WTC11 (cell line): ENCODE measurements around the gene POMT2. TPM values are rescaled to one million over a fixed set of nuclear protein-coding genes. Genes with fewer than 3 reads are reported as not detected.
A peak's percentile ranks its signal among the peaks of the same experiment; 100 is the strongest.

Experiments
- ATAC-seq: fragments of 200-7000 bp; cut with Tn5 transposase; 2 replicates; pipeline ENCODE4 v1.10.0; 2021; ENCODE audit warnings: mild to moderate bottlenecking, moderate library complexity
- Bru-seq: library from RNA; stranded (reverse); fragments of 400-500 nt; gene quantifications from one replicate; lab custom pipeline; 2021; lab: Mats Ljungman, UMichigan
- CTCF ChIA-PET: fragments of 300-600 bp; sonication (Branson Sonifier 250); formaldehyde crosslinking; loops from one replicate; lab custom pipeline; 2021; ENCODE audit warnings: antibody characterized with exemption; lab: Charles Lee
- POLR2A ChIA-PET: fragments of 350-600 bp; sonication (Branson Sonifier 250); formaldehyde crosslinking; loops from one replicate; lab custom pipeline; 2021; ENCODE audit warnings: antibody characterized with exemption; lab: Charles Lee
- DNase-seq: peaks from one replicate; pipeline ENCODE4 v3.0.0; 2021; ENCODE audit warnings: low spot score
- H3K27ac Mint-ChIP-seq: 2 replicates; pipeline ENCODE4 v1.8.0; 2021; ENCODE audit warnings: mixed read lengths
- H3K27me3 Mint-ChIP-seq: 2 replicates; pipeline ENCODE4 v1.8.0; 2021; ENCODE audit warnings: low read depth, mild to moderate bottlenecking, moderate library complexity, mixed read lengths
- H3K36me3 Mint-ChIP-seq: 2 replicates; pipeline ENCODE4 v1.8.0; 2021; ENCODE audit warnings: mixed read lengths
- H3K4me1 Mint-ChIP-seq: 2 replicates; pipeline ENCODE4 v1.8.0; 2022; ENCODE audit warnings: mixed read lengths
- H3K4me3 Mint-ChIP-seq: 2 replicates; pipeline ENCODE4 v1.8.0; 2021; ENCODE audit warnings: mild to moderate bottlenecking, moderate library complexity, mixed read lengths
- H3K9me3 Mint-ChIP-seq: 2 replicates; pipeline ENCODE4 v1.8.0; 2021; ENCODE audit warnings: mixed read lengths
- ETV6 ChIP-seq: sonication (generic); formaldehyde crosslinking; IDR thresholded peaks from 2 replicates; pipeline ENCODE4 v1.8.1; 2022; ENCODE audit warnings: mild to moderate bottlenecking, missing genetic modification reagents
- FOXK1 ChIP-seq: sonication (generic); formaldehyde crosslinking; IDR thresholded peaks from 2 replicates; pipeline ENCODE4 v1.8.0; 2022; ENCODE audit warnings: mild to moderate bottlenecking, moderate library complexity, missing genetic modification reagents
- FOXP1 ChIP-seq: sonication (generic); formaldehyde crosslinking; IDR thresholded peaks from 2 replicates; pipeline ENCODE4 v1.8.0; 2022; ENCODE audit warnings: missing genetic modification reagents, mild to moderate bottlenecking, moderate library complexity, borderline replicate concordance
- GABPB1 ChIP-seq: sonication (generic); formaldehyde crosslinking; IDR thresholded peaks from 2 replicates; pipeline ENCODE4 v1.8.1; 2023; ENCODE audit warnings: mild to moderate bottlenecking, missing genetic modification reagents
- NFE2L1 ChIP-seq: sonication (generic); formaldehyde crosslinking; IDR thresholded peaks from 2 replicates; pipeline ENCODE4 v1.8.1; 2023; ENCODE audit warnings: missing genetic modification reagents
- NFYB ChIP-seq: sonication (generic); formaldehyde crosslinking; conservative IDR thresholded peaks from 2 replicates; pipeline ENCODE4 v1.8.0; 2022; ENCODE audit warnings: low read depth, missing genetic modification reagents
- NR1H2 ChIP-seq: sonication (generic); formaldehyde crosslinking; IDR thresholded peaks from 2 replicates; pipeline ENCODE4 v1.9.0; 2021; ENCODE audit warnings: mild to moderate bottlenecking, moderate library complexity, missing genetic modification reagents
- NR2C2 ChIP-seq: sonication (generic); formaldehyde crosslinking; IDR thresholded peaks from 2 replicates; pipeline ENCODE4 v1.8.0; 2022; ENCODE audit warnings: mild to moderate bottlenecking, missing genetic modification reagents
- RELA ChIP-seq: sonication (generic); formaldehyde crosslinking; IDR thresholded peaks from 2 replicates; pipeline ENCODE4 v1.8.1; 2022; ENCODE audit warnings: missing genetic modification reagents, mild to moderate bottlenecking, borderline replicate concordance
- TEAD4 ChIP-seq: sonication (generic); formaldehyde crosslinking; IDR thresholded peaks from 2 replicates; pipeline ENCODE4 v1.8.0; 2022; ENCODE audit warnings: mild to moderate bottlenecking, missing genetic modification reagents
- ZBTB21 ChIP-seq: sonication (generic); formaldehyde crosslinking; IDR thresholded peaks from 2 replicates; pipeline ENCODE4 v1.8.1; 2023; ENCODE audit warnings: mild to moderate bottlenecking, missing genetic modification reagents, borderline replicate concordance
- ZNF138 ChIP-seq: sonication (generic); formaldehyde crosslinking; conservative IDR thresholded peaks from 2 replicates; pipeline ENCODE4 v1.8.1; 2022; ENCODE audit warnings: mild to moderate bottlenecking, moderate library complexity, missing genetic modification reagents
- long read RNA-seq, 3 experiments: library from RNA in 1 of 3; library from capped mRNA in 1 of 3; library from polyadenylated mRNA in 1 of 3; unstranded in 2 of 3; stranded (forward) in 1 of 3; transcript quantifications; one replicate each; pipeline ENCODE4 v2.0.0, GENCODE V29; 2021
- total RNA-seq: library from RNA; stranded (reverse); gene quantifications from 3 replicates; pipeline ENCODE4 v1.2.3, GENCODE V29; 2021
- TF ChIP-seq, protein P1 (sequence below): sonication (generic); formaldehyde crosslinking; IDR thresholded peaks from 2 replicates; pipeline ENCODE4 v1.8.0; 2023; ENCODE audit warnings: missing genetic modification reagents
- TF ChIP-seq, protein P2 (sequence below): sonication (generic); formaldehyde crosslinking; IDR thresholded peaks from 2 replicates; pipeline ENCODE4 v1.8.1; 2023; ENCODE audit warnings: mild to moderate bottlenecking, moderate library complexity, missing genetic modification reagents
- TF ChIP-seq, protein P3 (sequence below): sonication (generic); formaldehyde crosslinking; IDR thresholded peaks from 2 replicates; pipeline ENCODE4 v1.8.0; 2023; ENCODE audit warnings: missing genetic modification reagents, mild to moderate bottlenecking, borderline replicate concordance
- TF ChIP-seq, protein P4 (sequence below): sonication (generic); formaldehyde crosslinking; IDR thresholded peaks from 2 replicates; pipeline ENCODE4 v1.8.0; 2022; ENCODE audit warnings: mild to moderate bottlenecking, missing genetic modification reagents
- TF ChIP-seq, protein P5 (sequence below): sonication (generic); formaldehyde crosslinking; conservative IDR thresholded peaks from 2 replicates; pipeline ENCODE4 v1.8.1; 2022; ENCODE audit warnings: mild to moderate bottlenecking, missing genetic modification reagents
- TF ChIP-seq, protein P6 (sequence below): sonication (generic); formaldehyde crosslinking; IDR thresholded peaks from 2 replicates; pipeline ENCODE4 v1.8.0; 2022; ENCODE audit warnings: missing genetic modification reagents

POMT2 gene, protein sequence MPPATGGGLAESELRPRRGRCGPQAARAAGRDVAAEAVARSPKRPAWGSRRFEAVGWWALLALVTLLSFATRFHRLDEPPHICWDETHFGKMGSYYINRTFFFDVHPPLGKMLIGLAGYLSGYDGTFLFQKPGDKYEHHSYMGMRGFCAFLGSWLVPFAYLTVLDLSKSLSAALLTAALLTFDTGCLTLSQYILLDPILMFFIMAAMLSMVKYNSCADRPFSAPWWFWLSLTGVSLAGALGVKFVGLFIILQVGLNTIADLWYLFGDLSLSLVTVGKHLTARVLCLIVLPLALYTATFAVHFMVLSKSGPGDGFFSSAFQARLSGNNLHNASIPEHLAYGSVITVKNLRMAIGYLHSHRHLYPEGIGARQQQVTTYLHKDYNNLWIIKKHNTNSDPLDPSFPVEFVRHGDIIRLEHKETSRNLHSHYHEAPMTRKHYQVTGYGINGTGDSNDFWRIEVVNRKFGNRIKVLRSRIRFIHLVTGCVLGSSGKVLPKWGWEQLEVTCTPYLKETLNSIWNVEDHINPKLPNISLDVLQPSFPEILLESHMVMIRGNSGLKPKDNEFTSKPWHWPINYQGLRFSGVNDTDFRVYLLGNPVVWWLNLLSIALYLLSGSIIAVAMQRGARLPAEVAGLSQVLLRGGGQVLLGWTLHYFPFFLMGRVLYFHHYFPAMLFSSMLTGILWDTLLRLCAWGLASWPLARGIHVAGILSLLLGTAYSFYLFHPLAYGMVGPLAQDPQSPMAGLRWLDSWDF
- total RNA-seq = 31.3 to 38.7 TPM (median 35.2 TPM) in 3 replicates
- Bru-seq, nascent RNA = percentile 62 among the genes with signal in this experiment
- long read RNA-seq, experiment 1, full-length matches to known transcripts = 32 of 90 reads
- long read RNA-seq, experiment 1, partial matches to known transcripts = 10 of 90 reads
- long read RNA-seq, experiment 1, other reads (novel, unspliced or antisense) = 48 of 90 reads
- long read RNA-seq, experiment 2, full-length matches to known transcripts = 2 of 20 reads
- long read RNA-seq, experiment 2, partial matches to known transcripts = 2 of 20 reads
- long read RNA-seq, experiment 2, other reads (novel, unspliced or antisense) = 16 of 20 reads
- long read RNA-seq, experiment 3, partial matches to known transcripts = 0 of 1 reads
- long read RNA-seq, experiment 3, other reads (novel, unspliced or antisense) = 1 of 1 reads

DNA sequence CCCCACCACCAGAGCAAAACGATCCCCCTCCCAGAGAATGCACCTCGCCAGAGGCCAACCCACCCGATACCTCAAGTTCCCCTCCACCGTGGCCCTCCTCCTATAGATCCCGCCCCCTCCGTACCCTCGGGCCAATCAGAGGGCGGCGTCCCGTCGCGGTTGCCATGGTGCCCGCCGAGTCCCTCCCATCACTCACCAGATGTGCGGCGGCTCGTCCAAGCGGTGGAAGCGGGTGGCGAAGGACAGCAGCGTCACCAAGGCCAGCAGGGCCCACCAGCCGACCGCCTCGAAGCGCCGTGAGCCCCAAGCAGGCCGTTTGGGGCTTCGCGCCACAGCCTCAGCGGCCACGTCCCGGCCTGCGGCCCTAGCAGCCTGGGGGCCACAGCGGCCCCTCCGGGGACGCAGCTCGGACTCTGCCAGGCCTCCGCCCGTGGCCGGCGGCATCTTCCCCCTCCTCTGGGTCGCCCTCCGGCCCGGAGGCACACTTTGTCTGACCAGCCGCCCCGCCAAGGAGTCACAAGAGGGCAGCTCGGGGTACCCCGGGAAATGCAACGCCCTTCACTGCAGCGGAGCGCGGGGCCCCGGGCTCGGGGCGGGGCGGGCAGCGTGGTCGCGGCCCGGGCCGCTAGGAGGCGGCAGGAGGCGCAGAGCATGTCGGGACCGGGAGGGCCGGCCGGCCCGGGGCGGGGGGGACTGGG lies at the start of gene POMT2:
TSS of gene POMT2 (minus strand) at position 646 of the 698 bp plus-strand sequence. CDS start at position 444, 202 bp downstream.
- Mint-ChIP-seq H3K27me3 (no peaks in the 10 kb centered on the region; the same call in 1 of the 2 replicates), H3K9me3 (no peaks in the 10 kb centered on the region), H3K4me1 (peaks cover 46% of the 10 kb centered on the region), H3K27ac (peak within 1 kb of the TSS; percentile 100), H3K4me3 (peak within 1 kb of the TSS; percentile 96), H3K36me3 (no peaks in the 10 kb centered on the region)
- TF ChIP-seq RELA (CRISPR knock-in tag) (peak; percentile 51; the same call in 1 of the 2 replicates), ZBTB21 (CRISPR knock-in tag) (0 out of 2 replicates have a peak, but pooled peaks have one; percentile 41), TEAD4 (CRISPR knock-in tag) (no peak), NFYB (CRISPR knock-in tag) (peak; percentile 77), NR2C2 (no peak), NR1H2 (CRISPR knock-in tag) (no peak), GABPB1 (CRISPR knock-in tag) (no peak), ZNF138 (CRISPR knock-in tag) (0 out of 2 replicates have a peak, but pooled peaks have one; percentile 16), FOXK1 (CRISPR knock-in tag) (peak; percentile 73), ETV6 (CRISPR knock-in tag) (0 out of 2 replicates have a peak, but pooled peaks have one; percentile 21), FOXP1 (peak; percentile 44; the same call in 1 of the 2 replicates), NFE2L1 (CRISPR knock-in tag) (peak; percentile 74; the same call in 1 of the 2 replicates)
- TF ChIP-seq, protein P1, sequence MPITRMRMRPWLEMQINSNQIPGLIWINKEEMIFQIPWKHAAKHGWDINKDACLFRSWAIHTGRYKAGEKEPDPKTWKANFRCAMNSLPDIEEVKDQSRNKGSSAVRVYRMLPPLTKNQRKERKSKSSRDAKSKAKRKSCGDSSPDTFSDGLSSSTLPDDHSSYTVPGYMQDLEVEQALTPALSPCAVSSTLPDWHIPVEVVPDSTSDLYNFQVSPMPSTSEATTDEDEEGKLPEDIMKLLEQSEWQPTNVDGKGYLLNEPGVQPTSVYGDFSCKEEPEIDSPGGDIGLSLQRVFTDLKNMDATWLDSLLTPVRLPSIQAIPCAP (CRISPR knock-in tag) = no peak
- TF ChIP-seq, protein P2, sequence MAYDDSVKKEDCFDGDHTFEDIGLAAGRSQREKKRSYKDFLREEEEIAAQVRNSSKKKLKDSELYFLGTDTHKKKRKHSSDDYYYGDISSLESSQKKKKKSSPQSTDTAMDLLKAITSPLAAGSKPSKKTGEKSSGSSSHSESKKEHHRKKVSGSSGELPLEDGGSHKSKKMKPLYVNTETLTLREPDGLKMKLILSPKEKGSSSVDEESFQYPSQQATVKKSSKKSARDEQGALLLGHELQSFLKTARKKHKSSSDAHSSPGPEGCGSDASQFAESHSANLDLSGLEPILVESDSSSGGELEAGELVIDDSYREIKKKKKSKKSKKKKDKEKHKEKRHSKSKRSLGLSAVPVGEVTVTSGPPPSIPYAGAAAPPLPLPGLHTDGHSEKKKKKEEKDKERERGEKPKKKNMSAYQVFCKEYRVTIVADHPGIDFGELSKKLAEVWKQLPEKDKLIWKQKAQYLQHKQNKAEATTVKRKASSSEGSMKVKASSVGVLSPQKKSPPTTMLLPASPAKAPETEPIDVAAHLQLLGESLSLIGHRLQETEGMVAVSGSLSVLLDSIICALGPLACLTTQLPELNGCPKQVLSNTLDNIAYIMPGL (CRISPR knock-in tag) = peak; percentile 17; the same call in 1 of the 2 replicates
- TF ChIP-seq, protein P3, sequence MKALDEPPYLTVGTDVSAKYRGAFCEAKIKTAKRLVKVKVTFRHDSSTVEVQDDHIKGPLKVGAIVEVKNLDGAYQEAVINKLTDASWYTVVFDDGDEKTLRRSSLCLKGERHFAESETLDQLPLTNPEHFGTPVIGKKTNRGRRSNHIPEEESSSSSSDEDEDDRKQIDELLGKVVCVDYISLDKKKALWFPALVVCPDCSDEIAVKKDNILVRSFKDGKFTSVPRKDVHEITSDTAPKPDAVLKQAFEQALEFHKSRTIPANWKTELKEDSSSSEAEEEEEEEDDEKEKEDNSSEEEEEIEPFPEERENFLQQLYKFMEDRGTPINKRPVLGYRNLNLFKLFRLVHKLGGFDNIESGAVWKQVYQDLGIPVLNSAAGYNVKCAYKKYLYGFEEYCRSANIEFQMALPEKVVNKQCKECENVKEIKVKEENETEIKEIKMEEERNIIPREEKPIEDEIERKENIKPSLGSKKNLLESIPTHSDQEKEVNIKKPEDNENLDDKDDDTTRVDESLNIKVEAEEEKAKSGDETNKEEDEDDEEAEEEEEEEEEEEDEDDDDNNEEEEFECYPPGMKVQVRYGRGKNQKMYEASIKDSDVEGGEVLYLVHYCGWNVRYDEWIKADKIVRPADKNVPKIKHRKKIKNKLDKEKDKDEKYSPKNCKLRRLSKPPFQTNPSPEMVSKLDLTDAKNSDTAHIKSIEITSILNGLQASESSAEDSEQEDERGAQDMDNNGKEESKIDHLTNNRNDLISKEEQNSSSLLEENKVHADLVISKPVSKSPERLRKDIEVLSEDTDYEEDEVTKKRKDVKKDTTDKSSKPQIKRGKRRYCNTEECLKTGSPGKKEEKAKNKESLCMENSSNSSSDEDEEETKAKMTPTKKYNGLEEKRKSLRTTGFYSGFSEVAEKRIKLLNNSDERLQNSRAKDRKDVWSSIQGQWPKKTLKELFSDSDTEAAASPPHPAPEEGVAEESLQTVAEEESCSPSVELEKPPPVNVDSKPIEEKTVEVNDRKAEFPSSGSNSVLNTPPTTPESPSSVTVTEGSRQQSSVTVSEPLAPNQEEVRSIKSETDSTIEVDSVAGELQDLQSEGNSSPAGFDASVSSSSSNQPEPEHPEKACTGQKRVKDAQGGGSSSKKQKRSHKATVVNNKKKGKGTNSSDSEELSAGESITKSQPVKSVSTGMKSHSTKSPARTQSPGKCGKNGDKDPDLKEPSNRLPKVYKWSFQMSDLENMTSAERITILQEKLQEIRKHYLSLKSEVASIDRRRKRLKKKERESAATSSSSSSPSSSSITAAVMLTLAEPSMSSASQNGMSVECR (CRISPR knock-in tag) = peak; percentile 91; the same call in 1 of the 2 replicates
- TF ChIP-seq, protein P4, sequence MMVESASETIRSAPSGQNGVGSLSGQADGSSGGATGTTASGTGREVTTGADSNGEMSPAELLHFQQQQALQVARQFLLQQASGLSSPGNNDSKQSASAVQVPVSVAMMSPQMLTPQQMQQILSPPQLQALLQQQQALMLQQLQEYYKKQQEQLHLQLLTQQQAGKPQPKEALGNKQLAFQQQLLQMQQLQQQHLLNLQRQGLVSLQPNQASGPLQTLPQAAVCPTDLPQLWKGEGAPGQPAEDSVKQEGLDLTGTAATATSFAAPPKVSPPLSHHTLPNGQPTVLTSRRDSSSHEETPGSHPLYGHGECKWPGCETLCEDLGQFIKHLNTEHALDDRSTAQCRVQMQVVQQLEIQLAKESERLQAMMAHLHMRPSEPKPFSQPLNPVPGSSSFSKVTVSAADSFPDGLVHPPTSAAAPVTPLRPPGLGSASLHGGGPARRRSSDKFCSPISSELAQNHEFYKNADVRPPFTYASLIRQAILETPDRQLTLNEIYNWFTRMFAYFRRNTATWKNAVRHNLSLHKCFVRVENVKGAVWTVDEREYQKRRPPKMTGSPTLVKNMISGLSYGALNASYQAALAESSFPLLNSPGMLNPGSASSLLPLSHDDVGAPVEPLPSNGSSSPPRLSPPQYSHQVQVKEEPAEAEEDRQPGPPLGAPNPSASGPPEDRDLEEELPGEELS = peak; percentile 64; the same call in 1 of the 2 replicates
- TF ChIP-seq, protein P5, sequence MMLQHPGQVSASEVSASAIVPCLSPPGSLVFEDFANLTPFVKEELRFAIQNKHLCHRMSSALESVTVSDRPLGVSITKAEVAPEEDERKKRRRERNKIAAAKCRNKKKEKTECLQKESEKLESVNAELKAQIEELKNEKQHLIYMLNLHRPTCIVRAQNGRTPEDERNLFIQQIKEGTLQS (CRISPR knock-in tag) = no peak
- TF ChIP-seq, protein P6, sequence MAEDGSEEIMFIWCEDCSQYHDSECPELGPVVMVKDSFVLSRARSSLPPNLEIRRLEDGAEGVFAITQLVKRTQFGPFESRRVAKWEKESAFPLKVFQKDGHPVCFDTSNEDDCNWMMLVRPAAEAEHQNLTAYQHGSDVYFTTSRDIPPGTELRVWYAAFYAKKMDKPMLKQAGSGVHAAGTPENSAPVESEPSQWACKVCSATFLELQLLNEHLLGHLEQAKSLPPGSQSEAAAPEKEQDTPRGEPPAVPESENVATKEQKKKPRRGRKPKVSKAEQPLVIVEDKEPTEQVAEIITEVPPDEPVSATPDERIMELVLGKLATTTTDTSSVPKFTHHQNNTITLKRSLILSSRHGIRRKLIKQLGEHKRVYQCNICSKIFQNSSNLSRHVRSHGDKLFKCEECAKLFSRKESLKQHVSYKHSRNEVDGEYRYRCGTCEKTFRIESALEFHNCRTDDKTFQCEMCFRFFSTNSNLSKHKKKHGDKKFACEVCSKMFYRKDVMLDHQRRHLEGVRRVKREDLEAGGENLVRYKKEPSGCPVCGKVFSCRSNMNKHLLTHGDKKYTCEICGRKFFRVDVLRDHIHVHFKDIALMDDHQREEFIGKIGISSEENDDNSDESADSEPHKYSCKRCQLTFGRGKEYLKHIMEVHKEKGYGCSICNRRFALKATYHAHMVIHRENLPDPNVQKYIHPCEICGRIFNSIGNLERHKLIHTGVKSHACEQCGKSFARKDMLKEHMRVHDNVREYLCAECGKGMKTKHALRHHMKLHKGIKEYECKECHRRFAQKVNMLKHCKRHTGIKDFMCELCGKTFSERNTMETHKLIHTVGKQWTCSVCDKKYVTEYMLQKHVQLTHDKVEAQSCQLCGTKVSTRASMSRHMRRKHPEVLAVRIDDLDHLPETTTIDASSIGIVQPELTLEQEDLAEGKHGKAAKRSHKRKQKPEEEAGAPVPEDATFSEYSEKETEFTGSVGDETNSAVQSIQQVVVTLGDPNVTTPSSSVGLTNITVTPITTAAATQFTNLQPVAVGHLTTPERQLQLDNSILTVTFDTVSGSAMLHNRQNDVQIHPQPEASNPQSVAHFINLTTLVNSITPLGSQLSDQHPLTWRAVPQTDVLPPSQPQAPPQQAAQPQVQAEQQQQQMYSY = peak; percentile 63
- ATAC-seq = peak; percentile 64
- ChIA-PET CTCF (interaction anchor here (0.7 to 2.3 kb wide), 16 partner anchors 9 to 359 kb away, joined by 3 to 12 read pairs (median 4); partner anchors contain the start of genes SAMD15, TMED8, TMEM63C and VIPAS39), POLR2A (interaction anchor here (0.9 to 1.9 kb wide), 2 partner anchors 57 to 138 kb away, joined by 5 to 7 read pairs; partner anchors contain the start of genes AHSA1, SAMD15, TMED8 and VIPAS39)
- peak; percentile 98 for DNase-seq
